Neural progenitor cell (in vitro differentiated cells): Measurements from ENCODE around the gene NCK2.

ENCODE experiments used
- CTCF ChIP-seq: fragments of 200-600 bp; sonication (generic); IDR thresholded peaks from 2 replicates; pipeline ENCODE4 v1.5.1; 2017; ENCODE audit warnings: antibody characterized with exemption, mild to moderate bottlenecking
- EZH2 ChIP-seq: fragments of 200-600 bp; sonication (generic); IDR thresholded peaks from 2 replicates; pipeline ENCODE4 v1.6.1; 2017; ENCODE audit warnings: antibody characterized with exemption, mild to moderate bottlenecking, moderate library complexity
- EZH2phosphoT487 ChIP-seq: fragments of 200-600 bp; sonication (generic); IDR thresholded peaks from 2 replicates; pipeline ENCODE4 v1.6.1; 2017; ENCODE audit warnings: antibody characterized with exemption

- TF ChIP-seq CTCF (no peak), EZH2phosphoT487 (no peak), EZH2 (no peak)
These were observed 102.3 kb downstream of the NCK2 start for GRCh38 chr2:105847056-105847455.
